Fibroblast of skin of scalp (primary cell): ENCODE results near the gene SFTPD. TPM values are rescaled to one million over a fixed set of nuclear protein-coding genes. Genes with fewer than 3 reads are reported as not detected.
"Not testable (repeated sequence)": the region's sequence is repeated elsewhere in the genome, so short reads cannot be mapped to it uniquely, and the experiment has no call there.

Experiments used
- DNase-seq: peaks from one replicate; pipeline ENCODE4 v3.0.0-alpha.2; 2013
- polyA plus RNA-seq, 2 experiments: library from polyadenylated mRNA; unstranded; fragments of 120-200 nt; gene quantifications; one replicate each; pipeline ENCODE4 v1.2.1, GENCODE V29; 2013; ENCODE audit not compliant: insufficient read length in 2 of 2

SFTPD gene
- 0.17 TPM for polyA plus RNA-seq (2013, experiment 1 of 2; ENCODE audit: insufficient read length)
- polyA plus RNA-seq (2013, experiment 2 of 2; ENCODE audit: insufficient read length) = 0.46 TPM

DNA sequence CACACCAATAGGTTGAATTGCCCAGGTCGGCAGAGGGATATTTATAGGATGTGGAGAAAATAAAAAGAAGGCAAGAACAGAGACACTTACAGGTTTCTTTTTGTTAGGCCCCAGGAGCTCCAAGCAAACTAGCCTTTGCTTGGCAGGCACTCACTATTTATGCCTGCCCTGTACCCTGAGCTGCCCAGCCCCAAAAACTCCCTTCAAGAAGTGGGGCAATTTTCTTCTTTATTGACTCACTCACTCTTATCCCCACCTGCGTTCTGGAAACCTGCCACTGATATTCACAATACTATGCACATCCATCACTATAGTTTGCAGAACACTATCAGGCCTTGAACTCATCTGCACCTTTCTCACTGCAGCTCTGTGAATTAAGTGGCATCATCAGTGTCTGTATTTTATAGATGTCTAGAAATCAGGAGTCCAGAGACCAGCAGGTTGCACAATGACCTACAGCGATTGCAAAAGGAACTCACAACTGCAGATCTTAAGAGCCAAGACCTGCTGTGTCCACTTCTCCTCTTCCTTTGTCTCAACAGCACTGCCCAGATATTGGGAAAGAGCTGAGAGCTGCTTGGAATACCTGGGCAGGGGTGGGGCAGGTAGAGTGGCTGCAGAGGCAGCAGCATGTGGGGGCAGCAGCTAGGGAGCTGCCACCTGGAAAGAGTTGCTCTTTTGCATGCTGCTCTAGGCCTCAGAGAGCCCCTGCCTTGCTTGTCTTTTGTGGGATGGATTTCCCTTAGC lies at the start of gene SFTPD:
TSS of gene SFTPD (minus strand) at position 130 of the 747 bp plus-strand sequence. CDS start 2,446 bp downstream, outside the sequence.
- DNase-seq = no peak

DNA sequence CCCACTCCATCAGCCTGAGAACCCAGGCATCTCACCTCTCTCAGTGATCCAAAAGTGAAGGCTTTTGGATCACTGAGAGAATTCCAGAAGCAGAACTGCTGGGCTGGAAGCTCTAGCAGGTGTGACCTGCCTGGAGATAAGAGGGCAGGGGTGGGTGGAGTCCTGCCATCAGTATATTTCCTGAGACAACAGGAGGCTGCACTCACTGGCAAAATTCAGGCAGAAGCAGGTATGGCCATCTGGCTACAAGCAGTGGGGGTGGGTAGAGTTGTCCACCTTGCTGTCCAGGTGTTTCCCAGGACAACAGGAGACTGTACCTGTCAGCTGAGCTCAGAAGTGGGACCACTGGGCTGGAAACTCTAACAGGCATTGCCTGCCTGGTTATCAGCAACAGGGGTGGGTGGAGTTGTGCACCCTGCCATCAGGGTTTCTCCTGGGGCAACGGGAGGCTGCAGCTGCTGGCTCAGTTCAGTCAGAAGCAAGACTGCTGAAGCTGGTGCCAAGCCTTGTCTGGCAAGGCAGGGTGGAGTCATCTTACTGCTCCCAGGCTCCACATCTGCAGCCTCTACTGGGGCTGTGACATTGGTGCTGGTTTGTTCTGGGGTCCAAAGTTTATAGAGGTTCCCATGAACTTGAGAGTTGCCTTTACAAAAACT lies 47.2 kb upstream of the SFTPD start:
- no peak for DNase-seq

DNA sequence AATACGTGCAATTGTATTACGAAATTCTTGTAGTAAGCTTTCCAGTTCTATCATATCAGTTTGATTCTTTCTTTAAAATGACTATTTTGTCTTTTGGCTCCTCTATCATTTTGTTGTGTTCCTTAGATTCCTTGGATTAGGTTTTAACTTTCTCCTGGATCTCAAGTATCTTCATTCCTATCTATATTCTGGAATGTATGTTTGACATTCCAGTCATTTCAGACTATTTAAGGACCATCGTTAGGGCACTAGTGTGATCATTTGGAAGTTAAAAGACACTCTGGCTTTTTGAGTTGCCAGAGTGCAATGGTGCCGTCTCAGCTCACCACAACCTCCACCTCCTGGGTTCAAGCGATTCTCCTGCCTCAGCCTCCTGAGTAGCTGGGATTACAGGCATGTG lies 45.7 kb upstream of the SFTPD start:
- peak; percentile 43 for DNase-seq

DNA sequence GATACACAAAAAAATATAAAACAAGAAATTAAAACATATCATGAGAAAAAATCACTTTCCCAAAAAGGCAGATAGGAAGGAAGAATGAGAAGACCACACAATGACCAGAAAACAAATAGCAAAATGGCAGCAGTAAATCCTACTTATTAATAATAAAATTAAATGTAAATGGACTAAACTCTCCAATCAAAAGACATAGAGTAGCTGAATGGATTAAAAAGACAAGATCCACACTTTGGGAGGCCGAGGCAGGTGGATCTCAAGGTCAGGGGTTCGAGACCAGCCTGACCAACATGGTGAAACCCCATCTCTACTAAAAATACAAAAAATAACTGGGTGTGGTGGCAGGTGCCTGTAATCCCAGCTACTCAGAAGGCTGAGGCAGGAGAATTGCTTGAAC lies 39.3 kb upstream of the SFTPD start:
- not testable (repeated sequence) for DNase-seq

DNA sequence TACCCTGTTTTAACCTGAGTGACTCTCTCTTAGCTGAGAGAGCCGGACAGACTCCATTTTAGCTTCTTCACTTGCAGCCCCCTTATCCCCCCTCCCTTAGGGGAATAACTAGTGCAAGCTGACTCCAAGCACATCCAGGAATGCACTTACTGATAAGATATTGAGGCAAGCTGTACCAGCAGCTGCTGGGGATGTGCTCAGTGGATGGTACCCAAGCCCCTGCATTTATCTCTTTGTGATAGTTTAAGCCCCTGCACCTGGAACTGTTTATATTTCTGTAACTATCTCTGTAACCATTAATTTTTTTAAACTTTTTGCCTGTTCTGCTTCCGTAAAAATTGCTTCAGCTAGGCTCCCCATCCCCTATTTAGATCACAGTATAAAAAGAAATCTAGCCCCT lies 37.8 kb upstream of the SFTPD start:
- not testable (repeated sequence) for DNase-seq

DNA sequence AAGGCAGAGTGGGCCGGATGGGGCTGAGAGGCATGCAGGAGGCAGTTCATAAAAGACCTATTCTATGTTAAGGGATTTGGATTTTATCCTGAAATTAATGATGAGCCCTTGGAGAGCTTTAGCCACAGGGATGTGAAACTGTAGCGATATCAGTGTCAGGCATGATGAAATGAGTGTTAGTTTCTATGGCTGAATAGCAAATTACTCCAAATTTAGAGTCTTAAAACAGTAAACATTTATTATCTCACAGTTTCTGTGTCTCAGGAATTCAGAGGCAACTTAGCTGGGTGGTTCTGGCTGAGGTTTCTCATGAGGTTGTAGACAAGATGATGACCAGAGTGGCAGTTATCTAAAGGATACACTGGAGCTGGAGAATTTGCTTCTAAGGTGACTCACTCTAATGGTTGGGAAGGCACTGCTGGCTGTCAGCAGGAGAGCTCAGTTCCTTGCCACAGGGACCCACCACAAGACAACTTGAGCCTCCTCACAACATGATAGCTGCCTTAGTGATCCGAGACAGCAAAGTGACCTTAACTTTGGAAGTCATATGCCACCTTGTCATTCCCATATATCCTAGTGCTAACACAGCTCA lies 36.7 kb upstream of the SFTPD start:
- DNase-seq = peak; percentile 37

DNA sequence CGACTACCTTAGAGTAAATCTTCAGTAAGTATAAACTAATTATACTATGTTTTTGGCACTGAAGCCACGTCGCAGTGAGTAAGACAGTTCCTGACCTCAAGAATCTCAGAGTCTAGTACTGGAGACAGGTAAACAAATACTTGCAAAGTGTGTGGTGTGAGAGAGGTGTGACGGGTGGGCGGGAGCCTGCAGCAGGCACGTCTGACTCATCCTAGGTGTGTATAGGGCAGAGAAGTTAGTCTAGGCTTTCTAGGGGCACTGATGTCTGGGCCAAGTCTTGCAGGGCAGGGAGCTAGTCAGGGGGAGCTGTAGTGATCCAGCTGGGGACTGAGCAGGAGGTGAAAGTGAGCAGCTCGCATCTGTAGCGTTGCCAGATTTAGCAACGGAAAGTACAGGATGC lies 35.9 kb upstream of the SFTPD start:
- DNase-seq = no peak

DNA sequence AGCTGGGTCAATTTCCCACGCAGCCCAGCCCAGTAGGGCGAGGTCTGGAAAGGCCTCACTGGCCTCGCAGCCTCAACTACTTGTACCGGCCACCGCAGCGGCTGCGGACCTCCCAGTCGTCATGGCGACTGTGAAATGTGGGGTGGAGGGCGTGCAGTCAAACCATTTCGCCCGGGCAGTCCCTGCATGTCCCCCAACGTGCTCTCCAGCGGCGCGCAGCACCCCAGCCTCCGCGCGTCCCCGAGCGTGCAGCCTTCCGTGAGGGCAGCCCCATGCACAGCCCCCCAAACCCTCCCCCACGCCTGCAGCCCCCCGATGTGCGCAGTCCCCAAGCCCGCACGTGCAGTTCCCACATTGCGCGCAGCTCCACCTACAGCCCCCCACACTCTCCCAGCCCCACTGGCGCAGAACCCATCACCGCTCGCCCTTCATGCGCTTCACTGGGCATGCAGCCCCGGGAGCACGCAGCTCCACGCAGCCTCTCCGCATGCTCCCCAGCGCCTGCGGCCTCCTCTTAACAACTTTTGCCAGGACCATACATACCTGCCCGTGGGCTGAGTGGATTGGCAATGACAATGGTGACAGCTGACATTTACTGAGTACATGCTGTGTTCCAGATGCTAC lies 34.5 kb upstream of the SFTPD start:
- no peak for DNase-seq

DNA sequence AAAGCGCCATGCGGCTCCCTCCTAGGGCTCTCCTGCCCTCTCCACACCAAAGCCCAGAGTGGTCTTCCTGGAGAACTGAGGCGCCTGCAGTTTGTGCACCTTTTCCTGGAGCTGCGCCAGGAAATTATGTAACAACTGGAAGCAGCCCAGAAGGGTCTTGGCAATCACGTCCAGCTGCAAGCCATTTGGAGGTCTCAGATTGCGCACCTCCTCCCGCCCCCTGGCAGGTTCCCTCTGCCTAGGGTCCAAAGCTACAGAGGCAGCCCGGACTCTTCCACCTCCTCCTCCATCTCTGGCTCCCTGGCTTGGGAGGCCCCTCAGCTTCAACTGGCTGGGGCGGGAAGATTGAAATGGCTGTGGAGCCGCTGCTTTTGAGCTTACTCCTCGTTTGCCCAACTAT lies 34.0 kb upstream of the SFTPD start:
- no peak for DNase-seq

DNA sequence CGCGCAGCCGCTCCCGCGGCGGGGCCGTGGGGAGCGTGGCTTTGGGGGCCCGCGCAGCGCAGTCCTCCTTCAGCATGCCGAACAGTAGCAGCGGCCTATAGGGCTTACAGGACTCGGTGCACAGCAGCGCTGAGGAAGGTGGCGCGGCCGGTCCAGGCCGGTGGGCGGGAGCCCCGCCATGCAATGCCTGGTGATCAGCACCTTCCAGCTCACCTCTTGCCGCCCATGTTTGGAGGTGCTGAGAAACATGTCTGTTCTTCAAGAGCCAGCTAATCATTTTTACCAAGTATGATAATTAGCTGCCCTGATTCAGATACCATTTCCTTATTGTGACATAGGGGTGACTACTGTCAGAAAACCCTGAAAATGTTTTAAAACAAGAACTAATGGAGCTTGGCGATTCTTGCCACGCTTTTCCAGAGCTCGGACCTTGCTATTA lies 33.5 kb upstream of the SFTPD start:
- DNase-seq = no peak

DNA sequence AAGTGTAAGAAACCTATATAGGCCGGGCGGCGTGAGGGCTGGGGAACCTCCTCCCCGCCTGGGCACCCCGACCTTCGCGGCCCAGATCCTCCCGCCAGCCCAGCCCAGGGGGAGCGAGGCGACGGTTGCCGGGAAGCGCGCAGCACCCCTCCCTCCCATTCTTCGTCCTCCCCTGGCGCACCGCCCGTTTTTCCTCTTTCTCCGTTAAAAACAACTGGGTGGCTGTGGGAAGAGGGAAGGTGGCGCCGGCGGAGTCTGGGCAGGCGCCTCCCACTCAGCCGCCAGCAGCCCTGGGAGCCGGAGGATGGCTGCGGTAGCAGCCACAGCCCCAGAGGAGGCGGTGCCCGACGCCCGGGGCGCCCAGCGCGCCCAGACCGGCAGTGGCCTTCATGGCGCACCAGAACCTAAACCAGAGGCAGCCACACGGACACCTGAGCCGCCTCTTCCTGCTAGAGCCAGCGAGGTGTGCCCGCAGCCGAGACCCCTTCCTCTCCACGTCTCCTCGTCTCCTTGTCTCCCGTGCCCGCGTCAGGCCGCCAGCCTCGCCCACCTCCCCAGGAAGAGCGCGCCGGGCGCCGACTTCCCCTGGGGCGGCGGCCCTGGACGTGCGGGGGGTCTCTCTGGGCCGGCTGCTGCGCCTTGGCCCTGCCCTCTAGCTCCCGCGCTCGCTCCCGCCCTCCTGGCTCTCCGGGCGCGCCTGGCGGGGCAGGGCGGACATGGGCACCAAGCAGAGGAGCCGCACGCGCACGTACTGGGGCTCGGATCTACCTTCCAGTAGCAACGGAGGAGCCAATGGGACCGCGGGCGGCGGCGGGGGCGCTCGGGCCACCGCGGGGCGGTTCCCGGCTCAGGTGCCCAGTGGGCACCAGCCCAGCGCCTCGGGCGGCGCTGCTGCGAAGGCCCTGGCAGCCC lies 32.8 kb upstream of the SFTPD start:
- peak; percentile 60 for DNase-seq

DNA sequence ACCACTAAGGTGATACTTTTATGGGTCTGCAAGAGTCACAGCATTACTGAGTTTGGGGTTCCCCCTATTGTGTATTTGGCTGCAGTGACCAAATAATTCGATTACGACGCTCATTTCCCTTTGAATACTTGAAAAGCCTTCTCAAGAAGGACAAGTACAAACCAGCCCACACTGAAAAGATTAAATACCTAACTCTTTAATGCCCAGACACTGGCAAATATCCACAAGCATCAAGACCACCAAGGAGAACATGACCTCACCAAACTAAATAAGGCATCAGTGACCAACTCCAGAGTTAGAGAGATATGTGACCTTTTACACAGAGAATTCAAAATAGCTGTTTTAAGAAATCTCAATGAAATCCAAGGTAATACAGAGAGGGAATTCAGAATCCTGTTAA lies 31.8 kb upstream of the SFTPD start:
- DNase-seq = no peak

DNA sequence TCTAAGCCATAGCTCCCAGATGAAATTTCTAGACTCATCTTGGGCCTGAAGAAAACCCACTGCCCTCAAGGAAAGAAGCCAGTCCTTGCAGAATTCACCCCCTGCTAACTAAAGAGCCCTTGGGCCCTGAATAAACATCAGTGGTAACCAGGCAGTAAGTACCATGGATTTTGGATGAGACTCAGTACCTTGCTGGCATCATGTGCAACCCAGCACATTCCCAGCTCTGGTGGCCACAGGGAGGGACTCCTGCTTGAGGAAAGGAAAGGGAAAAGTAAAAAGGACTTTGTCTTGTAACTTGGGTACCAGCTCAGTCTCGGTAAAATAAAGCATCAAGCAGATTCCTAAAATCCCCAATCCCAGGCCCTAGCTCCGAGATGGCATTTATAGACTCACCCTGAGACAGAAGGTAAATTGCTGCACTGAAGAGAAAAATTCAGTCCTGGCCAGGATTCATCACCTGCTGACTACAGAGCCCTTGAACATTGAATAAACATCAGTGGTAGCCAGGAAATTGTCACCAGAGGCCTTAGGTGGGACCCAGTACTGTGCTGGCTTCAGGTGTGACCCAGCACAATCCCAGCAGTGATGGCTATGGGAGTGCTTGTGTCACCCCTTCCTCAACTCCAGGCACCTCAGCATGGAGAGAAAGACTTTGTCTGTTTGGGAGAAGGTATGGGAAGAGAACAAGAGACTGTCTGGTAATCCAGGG lies 31.2 kb upstream of the SFTPD start:
- DNase-seq = no peak

DNA sequence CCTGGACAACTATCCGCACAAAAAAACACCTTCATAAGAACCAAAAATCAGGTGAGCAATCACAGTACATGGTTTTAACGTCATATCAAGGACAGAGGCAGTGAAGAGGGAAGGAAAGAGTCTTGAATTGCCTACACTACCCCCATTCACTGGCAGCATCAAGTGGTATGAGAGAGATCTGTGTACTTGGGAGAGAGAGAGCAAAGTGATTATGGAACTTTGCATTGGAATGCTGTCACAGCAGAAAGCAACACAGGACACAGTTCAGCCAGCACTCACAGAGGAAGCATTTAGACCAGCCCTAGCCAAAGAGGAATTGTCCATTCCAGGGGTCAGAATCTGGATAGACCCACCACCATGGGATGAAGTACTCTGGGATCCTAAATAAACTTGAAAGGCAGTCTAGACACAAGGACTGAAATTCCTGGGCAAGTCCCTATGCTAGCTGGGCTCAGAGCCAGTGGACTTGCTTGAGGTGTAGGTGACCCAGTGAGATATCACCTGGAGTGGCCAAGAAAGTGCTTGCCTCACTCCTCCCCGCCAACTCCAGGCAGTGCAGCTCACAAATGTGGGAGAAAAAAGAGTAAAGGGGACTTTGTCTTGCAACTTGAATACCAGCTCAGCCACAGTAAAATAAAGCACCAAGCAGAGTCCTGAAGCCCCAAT lies 30.5 kb upstream of the SFTPD start:
- no peak for DNase-seq

DNA sequence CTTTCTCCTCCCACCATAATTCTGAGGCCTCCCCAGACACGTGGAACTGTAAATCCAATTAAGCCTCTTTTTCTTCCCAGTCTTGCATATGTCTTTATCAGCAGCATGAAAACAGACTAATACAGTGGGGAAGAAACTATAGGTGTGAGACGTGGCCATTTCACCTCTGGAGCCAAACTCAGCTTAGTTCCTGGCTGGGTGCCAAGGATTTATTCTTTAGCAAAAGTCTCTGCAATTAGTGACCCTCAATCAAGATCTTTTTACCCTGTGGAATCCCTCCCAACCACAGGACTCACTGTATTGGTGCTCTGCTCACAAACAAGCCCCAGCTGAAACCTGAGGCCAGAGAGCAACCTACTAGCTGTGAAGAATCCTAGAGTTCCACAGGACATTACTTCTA lies 28.1 kb upstream of the SFTPD start:
- no peak for DNase-seq

DNA sequence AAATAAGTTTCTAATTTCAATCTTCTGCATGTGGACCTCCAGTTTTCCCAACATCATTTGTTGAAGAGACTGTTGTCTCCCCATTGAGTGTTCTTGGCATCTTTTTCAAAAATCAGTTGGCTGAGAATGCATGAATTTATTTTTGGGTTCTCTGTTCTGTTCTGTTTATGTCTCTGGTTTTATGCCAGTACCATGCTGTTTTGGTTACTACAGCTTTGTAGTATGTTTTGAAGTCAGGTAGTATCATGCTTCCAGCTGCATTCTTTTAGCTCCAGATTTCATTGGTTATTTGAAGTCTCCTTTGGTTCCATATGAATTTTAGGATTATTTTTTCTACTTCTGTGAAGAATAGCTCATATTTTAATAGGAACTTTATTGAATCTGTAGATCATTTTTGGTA lies 21.2 kb upstream of the SFTPD start:
- DNase-seq = no peak

DNA sequence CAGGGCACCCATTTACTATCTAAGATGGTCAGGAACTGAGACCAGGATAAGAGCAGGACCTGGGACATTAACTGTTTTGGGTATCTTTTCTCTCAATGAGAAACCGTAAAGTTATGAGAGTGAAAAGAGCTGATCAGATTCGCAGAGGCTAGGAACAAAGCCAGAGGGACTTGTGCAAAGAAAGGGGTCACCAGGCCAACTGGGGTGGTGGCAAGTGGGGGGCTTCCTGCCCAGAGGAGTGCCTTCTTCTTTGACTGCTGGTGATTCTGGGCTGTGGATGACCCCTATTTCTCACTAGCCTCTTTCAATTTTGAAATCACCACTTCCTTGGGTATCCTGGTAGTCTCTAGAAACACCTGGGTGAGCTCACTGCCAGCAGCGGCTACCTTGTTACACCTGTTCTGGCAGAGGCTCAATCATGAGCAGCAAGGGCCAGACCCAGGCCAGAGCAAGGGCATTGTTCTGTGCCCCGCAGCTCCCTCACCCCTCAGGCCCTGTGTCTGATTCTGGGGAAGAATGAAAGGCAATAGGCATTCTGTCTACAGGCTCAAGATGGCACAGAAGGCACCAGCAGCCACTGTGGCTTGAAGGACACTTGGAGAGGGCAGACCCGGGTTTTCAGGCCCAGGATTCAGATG lies 999 bp downstream of the SFTPD start:
- DNase-seq = no peak

DNA sequence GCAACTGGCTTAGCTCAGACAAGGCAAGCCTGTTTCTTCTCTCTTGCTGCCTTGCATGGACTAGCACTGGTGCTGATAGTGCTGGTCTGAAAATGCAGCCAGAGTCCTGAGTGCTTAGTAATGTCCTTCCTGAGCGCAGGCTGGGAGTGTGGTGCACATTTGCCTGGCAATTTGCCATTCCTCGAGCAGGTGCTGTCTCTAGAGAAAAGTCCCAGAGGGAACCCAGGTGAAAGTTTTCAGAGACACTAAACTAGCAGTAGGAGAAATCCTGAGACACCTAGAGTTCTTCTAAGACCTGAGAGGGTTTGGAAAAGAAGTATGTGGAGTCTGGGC lies 1.9 kb downstream of the SFTPD start:
- no peak for DNase-seq

DNA sequence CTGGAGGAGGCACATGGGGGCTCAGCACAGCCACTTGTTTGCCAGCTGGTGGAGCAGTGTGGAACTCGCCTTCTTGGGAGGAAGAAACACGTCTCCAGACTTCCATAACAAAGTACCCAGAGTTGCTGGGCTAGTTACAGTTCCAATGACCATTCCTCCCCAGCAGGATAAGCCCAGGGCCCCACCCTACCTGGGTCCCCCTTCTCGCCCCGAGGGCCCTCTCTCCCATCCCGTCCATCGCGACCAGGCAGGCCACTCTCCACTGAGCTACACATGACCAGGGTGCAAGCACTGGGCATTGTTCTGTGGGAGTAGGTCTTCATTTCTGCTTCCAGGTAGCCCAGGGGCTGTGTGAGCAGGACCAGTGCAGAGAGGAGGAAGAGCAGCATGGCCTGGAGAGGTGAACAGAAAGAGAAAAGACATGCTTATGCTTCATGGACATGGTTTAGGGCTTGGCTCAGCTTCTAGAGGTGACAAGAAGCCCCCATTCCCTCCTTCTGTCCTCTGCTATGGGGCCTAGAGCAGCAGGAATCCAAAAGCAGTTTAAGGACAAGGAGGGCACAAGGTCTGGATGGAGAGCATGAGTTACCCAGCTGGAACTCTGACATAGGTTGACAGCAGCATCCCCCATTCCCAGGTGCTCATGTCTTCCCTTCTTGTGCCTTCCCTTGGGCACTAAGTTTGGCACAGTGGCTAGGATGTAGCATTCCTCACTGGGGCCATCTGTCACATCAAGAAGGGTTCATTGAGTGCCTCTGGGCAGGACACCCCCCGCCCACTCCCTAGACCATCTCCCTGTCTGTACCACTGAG lies 2.4 kb downstream of the SFTPD start:
- DNase-seq = no peak
